DND-41 (cell line): ENCODE results near the gene TMED1.

Experiments
- ATAC-seq: fragments of 200-7000 bp; cut with Tn5 transposase; 3 replicates; pipeline ENCODE4 v1.9.1; 2021; ENCODE audit warnings: low read depth; ENCODE audit not compliant: insufficient read depth
- DNase-seq: peaks from one replicate; pipeline ENCODE4 v3.0.0-alpha.2; 2020
- H2AFZ ChIP-seq: 2 replicates; pipeline ENCODE4 v1.6.0; 2012; ENCODE audit warnings: low read depth, low read length
- H3K27ac ChIP-seq: 2 replicates; pipeline ENCODE4 v1.5.1; 2012; ENCODE audit warnings: low read length, inconsistent platforms
- H3K27me3 ChIP-seq: fragments of 200-600 bp; sonication (generic); 2 replicates; pipeline ENCODE4 v1.6.0; 2012; ENCODE audit warnings: low read length, mild to moderate bottlenecking, inconsistent platforms; ENCODE audit not compliant: insufficient read depth, poor library complexity
- H3K36me3 ChIP-seq: 2 replicates; pipeline ENCODE4 v1.5.1; 2012; ENCODE audit warnings: low read length, inconsistent platforms; ENCODE audit not compliant: insufficient read depth
- H3K4me1 ChIP-seq: 2 replicates; pipeline ENCODE4 v1.5.1; 2012; ENCODE audit warnings: mild to moderate bottlenecking, low read length; ENCODE audit not compliant: insufficient read depth
- H3K4me2 ChIP-seq: 2 replicates; pipeline ENCODE4 v1.6.0; 2012; ENCODE audit warnings: mild to moderate bottlenecking, moderate library complexity, low read length, inconsistent platforms; ENCODE audit not compliant: insufficient read depth
- H3K4me3 ChIP-seq, 2 experiments: fragments of 200-600 bp in 1 of 2; shearing (Covaris generic) in 1 of 2; 2 replicates each; pipeline ENCODE4 v1.5.1; 2012 to 2016; ENCODE audit warnings: inconsistent platforms in 2 of 2, low read length in 2 of 2, mild to moderate bottlenecking in 2 of 2, low read depth in 1 of 2, moderate library complexity in 1 of 2
- H3K79me2 ChIP-seq: 2 replicates; pipeline ENCODE4 v1.6.0; 2012; ENCODE audit warnings: low read length, inconsistent platforms; ENCODE audit not compliant: insufficient read depth
- H3K9ac ChIP-seq: 2 replicates; pipeline ENCODE4 v1.6.0; 2012; ENCODE audit warnings: low read depth, mild to moderate bottlenecking, inconsistent platforms, low read length, moderate library complexity
- H3K9me3 ChIP-seq: 2 replicates; pipeline ENCODE4 v1.5.1; 2012; ENCODE audit warnings: low read length, moderate library complexity, mild to moderate bottlenecking, inconsistent platforms; ENCODE audit not compliant: insufficient read depth, severe bottlenecking
- H4K20me1 ChIP-seq: 2 replicates; pipeline ENCODE4 v1.6.0; 2012; ENCODE audit warnings: low read length; ENCODE audit not compliant: insufficient read depth
- CTCF ChIP-seq: IDR thresholded peaks from 2 replicates; pipeline ENCODE4 v1.5.1; 2012; ENCODE audit warnings: borderline replicate concordance, low read length, moderate library complexity, mild to moderate bottlenecking; ENCODE audit not compliant: poor library complexity, severe bottlenecking; ENCODE audit errors: extremely low read depth
- EZH2 ChIP-seq: IDR thresholded peaks from 3 replicates; pipeline ENCODE4 v1.6.1; 2012; ENCODE audit warnings: borderline replicate concordance, low read depth, mild to moderate bottlenecking, moderate library complexity, low read length, inconsistent platforms; ENCODE audit not compliant: severe bottlenecking

The TMED1 gene

DNA sequence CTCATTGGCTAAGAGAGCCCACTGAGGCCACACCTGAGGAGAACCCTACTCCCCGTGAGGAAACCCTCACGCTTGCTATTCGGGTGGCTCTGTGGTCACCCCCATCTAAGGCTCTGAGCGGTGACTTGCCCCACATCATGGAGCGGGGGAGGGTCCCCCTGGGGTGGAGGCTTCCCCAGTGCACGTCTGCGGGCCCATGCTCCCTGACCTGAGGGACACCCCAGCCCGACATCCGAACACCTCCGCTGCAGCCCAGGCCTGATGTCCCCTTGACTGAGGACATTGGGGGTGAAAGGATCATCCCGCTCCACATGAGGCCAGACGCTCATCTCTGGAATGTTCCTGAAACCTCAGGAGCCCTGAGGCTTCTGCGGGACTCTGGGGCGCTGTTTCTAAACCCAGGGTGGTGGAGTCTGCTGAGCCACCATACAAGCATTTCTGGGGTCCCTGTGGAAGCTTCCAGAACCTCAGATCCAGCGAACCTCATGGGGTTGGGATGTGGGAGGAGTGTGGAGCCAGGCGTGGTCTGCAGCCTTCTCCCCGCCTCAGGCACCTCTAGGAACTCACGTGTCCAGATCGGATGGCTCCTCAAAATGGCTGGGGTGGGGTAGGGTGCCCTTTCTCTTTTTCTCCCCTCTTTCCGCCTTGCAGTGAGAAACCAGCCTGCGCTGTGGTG lies 19.9 kb downstream of the TMED1 start:
- H4K20me1 ChIP-seq, result no peaks in the 10 kb centered on the region; the same call in 1 of the 2 replicates
- H3K4me3 ChIP-seq, result no peak overlapping the region
- no peaks in the 10 kb centered on the region for H3K79me2 ChIP-seq
- H3K4me2 ChIP-seq, result no peak overlapping the region
- H3K9ac ChIP-seq, result no peak overlapping the region
- no peak overlapping the region for H3K27ac ChIP-seq
- ATAC-seq (no peak), DNase-seq (no peak)
- H3K36me3 ChIP-seq, result peaks cover 77% of the 10 kb centered on the region
- no peak overlapping the region for H2AFZ ChIP-seq
- no peaks in the 10 kb centered on the region for H3K4me1 ChIP-seq
- TF ChIP-seq CTCF (no peak), EZH2 (no peak)
- no peaks in the 10 kb centered on the region for H3K9me3 ChIP-seq
- H3K27me3 ChIP-seq, result no peaks in the 10 kb centered on the region

- H3K4me3 ChIP-seq, result no peak overlapping the region
- no peaks in the 10 kb centered on the region for H3K9me3 ChIP-seq
- no peaks in the 10 kb centered on the region for H3K79me2 ChIP-seq
- DNase-seq (no peak), ATAC-seq (no peak)
- H3K4me1 ChIP-seq, result no peaks in the 10 kb centered on the region
- H4K20me1 ChIP-seq, result no peaks in the 10 kb centered on the region; the same call in 1 of the 2 replicates
- no peak for TF ChIP-seq CTCF
- H3K27me3 ChIP-seq, result no peaks in the 10 kb centered on the region
- peaks cover 77% of the 10 kb centered on the region for H3K36me3 ChIP-seq
- no peak overlapping the region for H2AFZ ChIP-seq
- H3K9ac ChIP-seq, result no peak overlapping the region
- no peak overlapping the region for H3K27ac ChIP-seq
- no peak overlapping the region for H3K4me2 ChIP-seq
These were observed 20.9 kb downstream of the TMED1 start for GRCh38 chr19:10815007-10815536.

DNA sequence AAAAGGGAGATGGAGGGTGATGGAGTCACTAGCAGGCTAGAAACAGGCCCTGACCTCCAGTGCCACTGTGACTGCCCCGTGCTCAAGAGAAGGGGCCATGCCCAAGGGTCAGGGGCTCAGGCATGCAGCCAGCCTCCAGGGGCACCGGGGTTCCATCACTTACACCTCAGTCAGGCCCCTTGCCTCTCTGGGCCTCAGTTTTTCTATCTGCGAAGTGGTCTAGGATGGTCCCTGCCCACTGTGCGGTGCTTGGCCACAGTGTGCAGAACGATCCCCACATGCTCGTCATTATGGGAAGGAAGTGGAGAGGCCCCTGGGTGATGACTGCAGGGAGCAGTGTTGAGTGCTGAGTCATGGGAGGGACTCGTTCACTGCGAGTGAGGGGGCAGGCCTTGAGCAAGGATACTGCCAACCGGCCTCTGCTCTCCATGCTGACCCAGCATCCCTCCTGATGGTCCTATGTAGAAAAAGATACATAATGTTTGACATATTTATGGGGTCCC lies 23.1 kb downstream of the TMED1 start:
- DNase-seq (no peak), ATAC-seq (no peak)
- Histone ChIP-seq H3K9ac (no peak overlapping the region), H3K4me2 (no peak overlapping the region), H3K4me1 (no peaks in the 10 kb centered on the region), H3K4me3 (no peak overlapping the region), H2AFZ (no peak overlapping the region), H3K9me3 (no peaks in the 10 kb centered on the region), H3K36me3 (peaks cover 75% of the 10 kb centered on the region), H3K27me3 (no peaks in the 10 kb centered on the region), H4K20me1 (no peaks in the 10 kb centered on the region; the same call in 1 of the 2 replicates), H3K79me2 (no peaks in the 10 kb centered on the region), H3K27ac (peak overlapping the region; percentile 21; the same call in 1 of the 2 replicates)
- TF ChIP-seq CTCF (no peak), EZH2 (no peak)
